Esophagus (tissue), 2 donors: ENCODE results near the gene ARHGAP24. TPM values are rescaled to one million over a fixed set of nuclear protein-coding genes. Genes with fewer than 3 reads are reported as not detected.

Source experiments
- H3K27ac ChIP-seq, 2 donors: one replicate each; pipeline ENCODE4 v1.5.1; 2013; ENCODE audit warnings: low read depth in 2 of 2, mild to moderate bottlenecking in 2 of 2, inconsistent platforms in 1 of 2, low read length in 1 of 2, moderate library complexity in 1 of 2
- H3K27me3 ChIP-seq, 2 donors: one replicate each; pipeline ENCODE4 v1.6.1; 2013; ENCODE audit warnings: low read length in 2 of 2, control low read depth in 1 of 2, mild to moderate bottlenecking in 1 of 2; ENCODE audit not compliant: insufficient read depth in 2 of 2, control insufficient read depth in 1 of 2
- H3K36me3 ChIP-seq, 2 donors: one replicate each; pipeline ENCODE4 v1.6.1; 2013; ENCODE audit warnings: low read length in 1 of 2; ENCODE audit not compliant: control insufficient read depth in 2 of 2, insufficient read depth in 2 of 2
- H3K4me1 ChIP-seq, 2 donors: one replicate each; pipeline ENCODE4 v1.6.1; 2013; ENCODE audit warnings: low read length in 1 of 2; ENCODE audit not compliant: control insufficient read depth in 2 of 2, insufficient read depth in 2 of 2
- H3K4me3 ChIP-seq, 2 donors: one replicate each; pipeline ENCODE4 v1.5.1; 2013; ENCODE audit warnings: low read length in 2 of 2, mild to moderate bottlenecking in 2 of 2, low read depth in 1 of 2, moderate library complexity in 1 of 2
- H3K9me3 ChIP-seq, 2 donors: one replicate each; pipeline ENCODE4 v1.6.1; 2013; ENCODE audit warnings: mild to moderate bottlenecking in 2 of 2, low read depth in 1 of 2, low read length in 1 of 2, moderate library complexity in 1 of 2; ENCODE audit not compliant: control insufficient read depth in 2 of 2, insufficient read depth in 1 of 2
- WGBS, 2 donors: extraction: QIAGEN DNeasy Blood & Tissue Kit; methylation state at CpG; one replicate each; pipeline ENCODE4 v1.1.7; 2013; 5-methylcytosine and 5-hydroxymethylcytosine counted together
- polyA plus RNA-seq, 2 donors: library from polyadenylated mRNA; stranded (reverse); fragments of 200-250 nt; gene quantifications; one replicate each; pipeline ENCODE4 v1.2.3, GENCODE V29; 2013
- donor health status: healthy with polysubstance abuse.
- donor health status: Bipolar disorder and iron deficiency.

Gene ARHGAP24
- polyA plus RNA-seq, 2 donors = 2.0 to 2.8 TPM

DNA sequence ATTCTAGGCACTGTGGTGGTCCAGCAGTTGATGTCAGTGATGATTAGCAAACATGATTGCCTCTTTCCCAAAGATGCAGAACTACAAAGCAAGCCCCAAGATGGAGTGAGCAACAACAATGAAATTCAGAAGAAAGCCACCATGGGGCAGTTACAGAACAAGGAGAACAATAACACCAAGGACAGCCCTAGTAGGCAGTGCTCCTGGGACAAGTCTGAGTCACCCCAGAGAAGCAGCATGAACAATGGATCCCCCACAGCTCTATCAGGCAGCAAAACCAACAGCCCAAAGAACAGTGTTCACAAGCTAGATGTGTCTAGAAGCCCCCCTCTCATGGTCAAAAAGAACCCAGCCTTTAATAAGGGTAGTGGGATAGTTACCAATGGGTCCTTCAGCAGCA, 519.6 kb downstream of the ARHGAP24 start:
- Histone ChIP-seq H3K4me3 (no peak overlapping the region), H3K9me3 (no peaks in the 10 kb centered on the region), H3K27me3 (no peaks in the 10 kb centered on the region)

DNA sequence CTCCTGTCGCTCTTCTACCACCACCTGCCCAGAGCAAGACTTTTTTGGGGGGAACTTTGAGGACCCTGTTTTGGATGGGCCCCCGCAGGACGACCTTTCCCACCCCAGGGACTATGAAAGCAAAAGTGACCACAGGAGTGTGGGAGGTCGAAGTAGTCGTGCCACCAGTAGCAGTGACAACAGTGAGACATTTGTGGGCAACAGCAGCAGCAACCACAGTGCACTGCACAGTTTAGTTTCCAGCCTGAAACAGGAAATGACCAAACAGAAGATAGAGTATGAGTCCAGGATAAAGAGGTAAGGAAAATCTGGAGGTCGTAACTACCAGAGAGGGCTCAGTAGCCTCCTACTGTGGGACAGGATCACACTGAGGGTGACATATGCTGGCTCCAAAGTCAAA, 520.4 kb downstream of the ARHGAP24 start:
- Histone ChIP-seq H3K9me3 (no peaks in the 10 kb centered on the region), H3K4me3 (no peak overlapping the region)
- WGBS, 2 donors = 76 to 90% methylated on average over 6 of the region's 6 CpGs

More for the DNA sequence above, 519.6 kb downstream of the ARHGAP24 start:
- Histone ChIP-seq H3K36me3 (peaks cover 0 to 3% of the 10 kb centered on the region in 2 donors), H3K27ac (no peak overlapping the region), H3K4me1 (no peaks in the 10 kb centered on the region)

DNA sequence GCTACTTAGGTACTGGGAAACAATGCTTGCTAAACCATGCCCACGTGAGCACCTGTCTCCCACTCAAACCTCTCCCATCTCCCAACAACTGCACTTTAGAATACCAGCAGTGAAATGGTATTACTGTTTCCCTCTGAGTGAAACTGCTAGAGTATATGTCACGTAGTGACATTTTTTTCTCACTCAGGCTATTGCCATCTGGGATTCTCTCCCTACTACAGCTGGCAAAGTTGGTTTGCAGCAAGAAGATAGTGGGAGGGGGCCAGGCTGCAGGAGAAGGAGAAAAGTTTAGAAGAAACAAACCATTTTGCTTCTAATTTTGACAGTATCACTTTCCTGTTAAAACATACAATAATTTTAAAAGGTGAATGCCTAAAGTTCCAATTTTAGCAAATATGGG, 526.6 kb downstream of the ARHGAP24 start:
- 84 to 89% methylated on average over 2 of the region's 2 CpGs for WGBS, 2 donors
- Histone ChIP-seq H3K27me3 (no peaks in the 10 kb centered on the region), H3K4me1 (no peaks in the 10 kb centered on the region), H3K4me3 (no peak overlapping the region), H3K27ac (no peak overlapping the region), H3K36me3 (no peaks in the 10 kb centered on the region), H3K9me3 (no peaks in the 10 kb centered on the region)

More for the DNA sequence above, 520.4 kb downstream of the ARHGAP24 start:
- H3K27ac ChIP-seq = no peak overlapping the region
- H3K4me1 ChIP-seq = no peaks in the 10 kb centered on the region
- H3K27me3 ChIP-seq = no peaks in the 10 kb centered on the region
- H3K36me3 ChIP-seq = peaks cover 0 to 3% of the 10 kb centered on the region in 2 donors

DNA sequence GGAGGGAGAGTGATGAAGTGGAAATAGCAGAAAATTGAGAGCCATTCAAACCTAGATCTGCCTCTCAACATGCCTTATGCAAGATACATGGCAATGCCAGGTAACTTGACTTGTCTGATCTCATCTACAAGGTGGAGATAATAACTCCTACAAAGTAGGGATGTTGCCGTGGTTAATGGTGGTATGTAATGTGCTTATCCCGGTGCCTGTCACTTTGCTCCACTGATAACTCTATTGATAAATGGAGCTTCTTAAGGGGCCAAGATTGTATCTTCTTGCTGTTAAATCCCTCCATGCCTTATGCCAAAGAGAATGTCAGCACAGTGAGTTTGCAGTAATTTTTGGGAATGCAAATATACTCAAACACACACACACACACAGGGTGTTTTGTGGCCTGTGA, 529.1 kb downstream of the ARHGAP24 start:
- Histone ChIP-seq H3K27ac (no peak overlapping the region), H3K9me3 (no peaks in the 10 kb centered on the region), H3K36me3 (no peaks in the 10 kb centered on the region), H3K4me3 (no peak overlapping the region), H3K27me3 (no peaks in the 10 kb centered on the region), H3K4me1 (no peaks in the 10 kb centered on the region)
- 74 to 87% methylated on average over 2 of the region's 2 CpGs for WGBS, 2 donors

DNA sequence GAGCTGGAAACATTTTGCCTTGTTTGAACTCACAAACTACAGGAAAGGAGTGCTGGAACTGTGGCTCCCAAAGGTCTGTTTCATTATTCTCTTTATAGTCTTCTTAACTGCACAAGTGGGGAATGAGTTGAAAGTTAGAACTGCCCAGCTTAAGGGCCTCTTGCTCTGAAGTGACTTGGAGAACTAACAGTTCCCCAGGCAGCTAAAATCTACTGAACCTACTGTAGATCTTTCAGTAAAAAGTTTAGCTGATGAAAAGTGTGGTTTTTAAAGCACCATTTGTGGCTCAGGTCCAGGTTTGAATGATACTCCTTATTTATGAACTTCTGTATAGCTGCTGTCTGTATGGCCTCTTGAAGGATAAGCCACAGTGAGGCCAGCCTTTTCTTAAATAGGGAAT, 531.1 kb downstream of the ARHGAP24 start:
- H3K36me3 ChIP-seq = no peaks in the 10 kb centered on the region
- no peak overlapping the region for H3K27ac ChIP-seq
- no peak overlapping the region for H3K4me3 ChIP-seq
- H3K27me3 ChIP-seq = no peaks in the 10 kb centered on the region
- no peaks in the 10 kb centered on the region for H3K9me3 ChIP-seq
- H3K4me1 ChIP-seq = no peaks in the 10 kb centered on the region

DNA sequence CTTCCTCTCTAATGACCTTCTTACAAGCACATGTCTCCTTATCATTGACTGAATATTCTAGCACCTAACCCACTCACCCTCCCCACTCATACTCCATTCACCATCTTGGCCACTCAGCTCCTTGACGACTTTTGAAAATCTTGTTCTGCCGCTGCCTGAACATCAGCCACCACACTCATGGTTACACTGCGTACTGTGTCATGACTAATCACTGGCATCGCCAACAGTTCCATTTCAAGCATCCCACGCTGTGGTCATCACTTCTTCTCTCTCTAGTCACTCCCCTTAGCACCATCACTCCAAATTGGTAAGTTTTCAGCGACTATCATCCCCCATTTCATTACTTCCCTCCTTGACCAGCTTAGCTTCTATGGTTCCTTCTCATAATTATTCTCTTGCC, 532.1 kb downstream of the ARHGAP24 start:
- Histone ChIP-seq H3K4me1 (no peaks in the 10 kb centered on the region), H3K36me3 (no peaks in the 10 kb centered on the region), H3K4me3 (no peak overlapping the region), H3K27ac (no peak overlapping the region), H3K27me3 (no peaks in the 10 kb centered on the region), H3K9me3 (no peaks in the 10 kb centered on the region)
- 87 to 92% methylated on average over 6 of the region's 6 CpGs for WGBS, 2 donors

DNA sequence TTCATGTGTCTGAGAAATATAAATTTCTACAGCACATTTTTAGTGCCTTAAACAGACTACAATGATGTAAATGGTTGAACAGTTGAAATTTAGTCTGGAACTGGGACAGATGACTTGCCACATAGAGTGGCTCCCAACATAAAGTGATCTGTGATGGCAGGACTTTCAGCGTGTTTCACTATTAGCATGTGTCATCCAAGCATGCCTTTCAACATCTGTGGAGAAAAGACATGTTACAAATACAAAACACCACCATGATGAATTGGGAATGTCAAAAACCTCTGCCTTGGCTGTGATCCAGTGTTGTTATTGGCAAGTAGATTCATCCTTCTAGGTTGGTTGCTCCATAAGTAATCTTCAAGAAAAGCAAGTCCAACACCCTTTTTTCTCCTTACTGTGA, 536.2 kb downstream of the ARHGAP24 start:
- 29 to 48% methylated on average over 1 of the region's 1 CpG for WGBS, 2 donors
- no peaks in the 10 kb centered on the region for H3K9me3 ChIP-seq

DNA sequence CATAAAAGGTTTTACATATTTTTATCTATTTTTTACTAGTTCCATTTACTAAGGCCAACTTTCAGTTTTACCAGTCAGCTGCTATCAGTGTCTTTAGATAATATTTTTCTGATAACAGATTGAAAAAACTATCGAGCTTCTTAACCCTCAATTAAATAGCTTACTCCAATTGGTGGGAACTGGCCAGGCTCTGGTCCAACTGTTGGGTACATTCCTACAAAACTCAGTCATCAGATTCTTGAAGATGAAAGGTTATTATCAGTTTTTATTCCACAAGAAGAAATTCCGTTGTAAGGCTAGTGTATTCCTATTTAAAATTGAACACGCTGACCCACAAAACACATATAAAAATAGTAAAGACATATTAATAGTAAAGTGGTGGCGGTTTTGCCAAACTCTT, 538.7 kb downstream of the ARHGAP24 start:
- WGBS, 2 donors = 74 to 76% methylated on average over 4 of the region's 4 CpGs

More for the DNA sequence above, 536.2 kb downstream of the ARHGAP24 start:
- Histone ChIP-seq H3K27ac (no peak overlapping the region), H3K4me3 (no peak overlapping the region), H3K4me1 (no peaks in the 10 kb centered on the region), H3K27me3 (no peaks in the 10 kb centered on the region), H3K36me3 (no peaks in the 10 kb centered on the region)

DNA sequence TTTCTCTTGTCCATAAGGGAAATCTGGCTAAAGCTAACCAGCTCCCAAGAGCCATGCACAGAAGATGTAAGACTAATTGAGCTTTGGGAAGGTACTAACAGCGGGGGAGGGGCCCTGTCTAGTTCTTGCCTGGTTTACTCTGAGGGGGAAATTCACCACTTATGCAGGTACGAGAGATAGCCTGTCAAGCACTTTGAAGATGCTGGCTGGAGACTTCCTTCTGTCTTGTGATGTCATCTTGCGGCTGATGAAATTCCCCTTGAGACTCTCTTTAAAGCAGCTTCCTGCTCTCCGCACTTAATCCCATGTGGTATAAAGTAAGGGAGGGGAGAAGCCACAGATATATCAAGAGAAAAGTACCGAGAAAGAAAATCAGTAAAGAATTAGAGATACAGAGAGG, 539.6 kb downstream of the ARHGAP24 start:
- no peak overlapping the region for H3K27ac ChIP-seq
- no peaks in the 10 kb centered on the region for H3K27me3 ChIP-seq
- H3K36me3 ChIP-seq = no peaks in the 10 kb centered on the region
- no peak overlapping the region for H3K4me3 ChIP-seq
- 82 to 84% methylated on average over 5 of the region's 5 CpGs for WGBS, 2 donors
- H3K9me3 ChIP-seq = no peaks in the 10 kb centered on the region
- no peaks in the 10 kb centered on the region for H3K4me1 ChIP-seq

More for the DNA sequence above, 538.7 kb downstream of the ARHGAP24 start:
- no peaks in the 10 kb centered on the region for H3K27me3 ChIP-seq
- no peaks in the 10 kb centered on the region for H3K9me3 ChIP-seq
- no peaks in the 10 kb centered on the region for H3K36me3 ChIP-seq
- H3K4me3 ChIP-seq = no peak overlapping the region
- no peak overlapping the region for H3K27ac ChIP-seq
- H3K4me1 ChIP-seq = no peaks in the 10 kb centered on the region

DNA sequence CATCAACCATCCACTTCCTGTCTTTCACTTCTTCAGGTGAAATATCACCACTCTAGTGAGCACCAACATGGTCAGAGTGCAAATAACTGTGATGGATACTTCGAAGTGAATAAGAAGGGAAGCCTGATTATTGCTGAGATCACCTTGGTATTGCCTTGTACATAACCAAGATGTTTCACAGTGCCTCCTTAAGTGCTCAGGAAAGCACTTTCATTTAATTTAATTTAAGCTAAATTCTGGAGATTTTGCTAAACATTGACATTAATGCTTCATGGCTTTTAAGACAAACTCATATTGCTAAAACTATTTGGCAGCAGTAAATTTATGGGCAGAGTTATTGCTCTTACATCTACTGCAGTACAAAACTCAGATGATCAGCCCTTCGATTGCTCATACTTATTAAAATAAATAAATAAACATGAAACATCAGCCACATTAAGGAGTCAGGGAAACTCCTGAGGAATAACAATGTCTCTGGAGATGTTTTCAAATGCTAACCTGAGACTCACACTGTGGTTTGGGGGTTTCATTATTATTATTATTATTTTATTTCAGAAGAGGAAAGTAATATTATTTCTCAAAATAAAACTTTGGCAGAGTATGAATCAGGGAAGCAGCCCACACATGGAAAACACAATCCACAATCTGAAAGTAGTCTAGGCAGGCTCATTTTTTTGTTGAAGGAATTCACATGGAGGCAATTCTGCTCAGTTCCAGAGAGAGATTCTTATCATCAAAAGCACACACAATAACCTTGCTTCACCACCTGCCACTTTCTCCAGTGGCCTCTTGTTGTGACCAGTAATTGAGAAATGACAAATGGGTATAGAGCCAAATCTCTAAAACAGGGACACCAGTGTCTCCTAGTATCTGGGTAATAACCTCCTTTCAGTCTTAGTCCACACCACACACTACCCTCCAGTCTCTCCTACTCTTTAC, 540.7 kb downstream of the ARHGAP24 start:
- Histone ChIP-seq H3K4me3 (no peak overlapping the region), H3K36me3 (no peaks in the 10 kb centered on the region), H3K27ac (no peak overlapping the region), H3K9me3 (no peaks in the 10 kb centered on the region), H3K4me1 (no peaks in the 10 kb centered on the region), H3K27me3 (no peaks in the 10 kb centered on the region)
- WGBS, 2 donors = 79 to 91% methylated on average over 2 of the region's 2 CpGs
